ENCODE measurements around the gene CTSE. TPM values are rescaled to one million over a fixed set of nuclear protein-coding genes. Genes with fewer than 3 reads are reported as not detected.

CTSE gene
- total and polyA plus RNA-seq, 2 donors (not counting 1 experiment from before 2014, with no cell fraction given), result not detected

DNA sequence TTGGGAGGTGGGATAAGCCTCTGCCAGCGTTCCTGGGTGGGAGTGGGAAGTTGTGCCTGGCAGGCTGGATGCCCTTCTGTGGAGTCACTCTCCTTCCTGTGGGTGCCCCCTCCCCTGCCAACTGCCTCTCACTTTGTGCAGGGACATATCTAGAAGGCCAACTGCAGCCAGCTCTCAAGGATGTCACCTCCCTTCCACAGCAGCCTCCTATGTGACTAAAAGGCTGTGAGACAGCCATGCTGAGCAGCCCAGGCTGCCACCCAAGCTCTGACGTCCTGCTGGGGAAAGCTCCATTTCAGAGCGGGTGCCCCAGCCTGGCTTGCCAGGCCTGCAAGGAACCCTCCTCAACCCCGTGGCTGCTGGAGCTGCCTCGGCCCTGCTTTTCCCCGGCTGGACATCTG, 60.9 kb downstream of the CTSE start:
- Histone ChIP-seq H3K4me3 (ENCODE audit: control extremely low read depth in 1 of 5, extremely low read depth in 1 of 5, insufficient read depth in 1 of 5, low read depth in 2 of 5, low read length in 4 of 5) (no peak overlapping the region), H4K20me1 (ENCODE audit: control insufficient read depth, insufficient read depth, low read length, poor library complexity, severe bottlenecking) (no peaks in the 10 kb centered on the region), H3K4me1 (ENCODE audit: control insufficient read depth in 2 of 2, insufficient read depth in 2 of 2, low read length in 2 of 2) (no peaks in the 10 kb centered on the region), H3K9ac (ENCODE audit: low read length) (no peak overlapping the region), H3K27me3 (replicated peaks in 1 of 4; ENCODE audit: control extremely low read depth in 1 of 4, control insufficient read depth in 3 of 4, insufficient read depth in 4 of 4, low read length in 3 of 4) (no peaks in the 10 kb centered on the region), H3K4me2 (replicated peaks; ENCODE audit: low read depth, low read length, poor library complexity, severe bottlenecking) (no peak overlapping the region), H3K79me2 (ENCODE audit: control insufficient read depth, insufficient read depth, low read length) (no peaks in the 10 kb centered on the region), H3K27ac (ENCODE audit: low read length in 2 of 2) (no peak overlapping the region), H3K36me3 (replicated peaks in 1 of 2; ENCODE audit: control extremely low read depth in 1 of 2, control insufficient read depth in 1 of 2, extremely low read depth in 1 of 2, insufficient read depth in 2 of 2, low read length in 1 of 2) (no peaks in the 10 kb centered on the region), H2AFZ (ENCODE audit: insufficient read depth, low read depth, low read length, poor library complexity, severe bottlenecking) (no peak overlapping the region), H3K9me3 (ENCODE audit: control extremely low read depth in 1 of 3, control insufficient read depth in 2 of 3, insufficient read depth in 1 of 3, low read length in 2 of 3) (no peaks in the 10 kb centered on the region)
- Mint-ChIP-seq H3K27me3 (peaks cover 17% of the 10 kb centered on the region), H3K27ac (no peak overlapping the region), H3K9me3 (ENCODE audit: insufficient read depth) (no peaks in the 10 kb centered on the region), H3K4me1 (no peaks in the 10 kb centered on the region), H3K4me3 (no peak overlapping the region)
- no peak for ATAC-seq (ENCODE audit: low read depth)
- 92% methylated on average over 6 of the region's 6 CpGs for WGBS (ENCODE audit: insufficient coverage)
- TF ChIP-seq, protein P1, sequence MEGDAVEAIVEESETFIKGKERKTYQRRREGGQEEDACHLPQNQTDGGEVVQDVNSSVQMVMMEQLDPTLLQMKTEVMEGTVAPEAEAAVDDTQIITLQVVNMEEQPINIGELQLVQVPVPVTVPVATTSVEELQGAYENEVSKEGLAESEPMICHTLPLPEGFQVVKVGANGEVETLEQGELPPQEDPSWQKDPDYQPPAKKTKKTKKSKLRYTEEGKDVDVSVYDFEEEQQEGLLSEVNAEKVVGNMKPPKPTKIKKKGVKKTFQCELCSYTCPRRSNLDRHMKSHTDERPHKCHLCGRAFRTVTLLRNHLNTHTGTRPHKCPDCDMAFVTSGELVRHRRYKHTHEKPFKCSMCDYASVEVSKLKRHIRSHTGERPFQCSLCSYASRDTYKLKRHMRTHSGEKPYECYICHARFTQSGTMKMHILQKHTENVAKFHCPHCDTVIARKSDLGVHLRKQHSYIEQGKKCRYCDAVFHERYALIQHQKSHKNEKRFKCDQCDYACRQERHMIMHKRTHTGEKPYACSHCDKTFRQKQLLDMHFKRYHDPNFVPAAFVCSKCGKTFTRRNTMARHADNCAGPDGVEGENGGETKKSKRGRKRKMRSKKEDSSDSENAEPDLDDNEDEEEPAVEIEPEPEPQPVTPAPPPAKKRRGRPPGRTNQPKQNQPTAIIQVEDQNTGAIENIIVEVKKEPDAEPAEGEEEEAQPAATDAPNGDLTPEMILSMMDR (IDR thresholded peaks at IDR 0.05), result no peak
- no peak for TF ChIP-seq EZH2 (IDR thresholded peaks at IDR 0.05; ENCODE audit: borderline replicate concordance, insufficient read depth, low read depth, low read length, poor library complexity, severe bottlenecking)
- intact Hi-C loops (cut with micrococcal nuclease), result no loop called here
- POLR2A ChIA-PET, result no interaction called here
- CTCF ChIA-PET, result interaction anchor here (1.6 kb wide), 1 partner anchor 15 kb away, joined by 5 read pairs; no protein-coding TSS in a partner anchor
- no peak for DNase-seq

DNA sequence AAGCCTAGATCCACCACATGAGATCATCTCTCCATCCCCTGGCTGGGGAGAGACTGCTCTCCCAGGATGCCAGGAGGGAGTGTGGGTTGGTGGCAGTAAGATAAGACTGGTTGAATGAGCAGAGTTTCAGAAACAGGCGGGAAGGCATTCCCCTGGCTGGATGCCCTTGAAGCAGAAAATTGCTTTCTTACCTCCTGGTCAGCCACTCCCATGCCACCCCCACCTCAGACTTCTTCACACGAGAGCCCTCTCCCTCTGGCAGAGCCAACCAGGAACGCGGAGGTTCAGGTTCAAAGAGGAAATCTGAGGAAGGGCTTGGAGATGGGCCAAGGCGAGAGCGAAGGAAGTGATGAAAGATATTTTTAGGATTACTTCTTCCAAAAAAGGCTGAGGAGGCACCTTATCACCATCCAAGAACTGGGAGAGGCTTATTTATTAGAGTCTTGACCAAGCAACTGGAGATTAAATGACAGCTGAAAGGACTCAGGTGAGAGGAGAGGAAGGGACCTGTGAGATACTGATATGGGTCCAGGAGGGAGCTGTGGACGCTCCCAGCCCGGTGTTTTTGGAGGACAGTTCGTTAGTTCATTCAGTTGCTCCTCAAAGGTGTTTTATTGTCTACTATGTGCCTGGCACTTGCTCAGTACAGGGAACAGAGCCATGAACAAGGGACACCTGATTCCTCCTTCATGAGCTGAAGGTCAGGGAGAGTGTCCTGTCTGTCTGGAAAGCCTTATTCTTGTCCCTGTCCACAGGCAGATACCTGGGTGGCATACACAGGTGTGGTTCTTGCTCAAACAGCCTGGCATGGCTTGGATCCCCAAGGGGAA, 61.5 kb downstream of the CTSE start:
- no peak overlapping the region for H3K27ac ChIP-seq (ENCODE audit: low read length in 2 of 2)
- Mint-ChIP-seq H3K4me1 (no peaks in the 10 kb centered on the region), H3K27ac (no peak overlapping the region), H3K9me3 (ENCODE audit: insufficient read depth) (no peaks in the 10 kb centered on the region), H3K27me3 (peaks cover 17% of the 10 kb centered on the region), H3K4me3 (no peak overlapping the region)
- H3K4me3 ChIP-seq (ENCODE audit: control extremely low read depth in 1 of 5, extremely low read depth in 1 of 5, insufficient read depth in 1 of 5, low read depth in 2 of 5, low read length in 4 of 5), result no peak overlapping the region
- ChIA-PET POLR2A (no interaction called here), CTCF (interaction anchor here (1.6 kb wide), 1 partner anchor 15 kb away, joined by 5 read pairs; no protein-coding TSS in a partner anchor)
- no peak overlapping the region for H2AFZ ChIP-seq (ENCODE audit: insufficient read depth, low read depth, low read length, poor library complexity, severe bottlenecking)
- no peak overlapping the region for H3K4me2 ChIP-seq (replicated peaks; ENCODE audit: low read depth, low read length, poor library complexity, severe bottlenecking)
- no peaks in the 10 kb centered on the region for H3K79me2 ChIP-seq (ENCODE audit: control insufficient read depth, insufficient read depth, low read length)
- ATAC-seq (ENCODE audit: low read depth), result no peak
- no peaks in the 10 kb centered on the region for H3K27me3 ChIP-seq (replicated peaks in 1 of 4; ENCODE audit: control extremely low read depth in 1 of 4, control insufficient read depth in 3 of 4, insufficient read depth in 4 of 4, low read length in 3 of 4)
- no peaks in the 10 kb centered on the region for H3K9me3 ChIP-seq (ENCODE audit: control extremely low read depth in 1 of 3, control insufficient read depth in 2 of 3, insufficient read depth in 1 of 3, low read length in 2 of 3)
- WGBS (ENCODE audit: insufficient coverage), result 70% methylated on average over 5 of the region's 9 CpGs
- H3K9ac ChIP-seq (ENCODE audit: low read length), result no peak overlapping the region
- no peaks in the 10 kb centered on the region for H4K20me1 ChIP-seq (ENCODE audit: control insufficient read depth, insufficient read depth, low read length, poor library complexity, severe bottlenecking)
- no peak for TF ChIP-seq EZH2 (IDR thresholded peaks at IDR 0.05; ENCODE audit: borderline replicate concordance, insufficient read depth, low read depth, low read length, poor library complexity, severe bottlenecking)
- TF ChIP-seq, protein P1 (IDR thresholded peaks at IDR 0.05), result no peak
- no peaks in the 10 kb centered on the region for H3K36me3 ChIP-seq (replicated peaks in 1 of 2; ENCODE audit: control extremely low read depth in 1 of 2, control insufficient read depth in 1 of 2, extremely low read depth in 1 of 2, insufficient read depth in 2 of 2, low read length in 1 of 2)
- intact Hi-C loops (cut with micrococcal nuclease), result no loop called here
- H3K4me1 ChIP-seq (ENCODE audit: control insufficient read depth in 2 of 2, insufficient read depth in 2 of 2, low read length in 2 of 2), result no peaks in the 10 kb centered on the region
- DNase-seq, result no peak

Data from B cell (primary cell).